Prostate gland (tissue), 2 donors: Measurements from ENCODE around the gene ELMO1. TPM values are rescaled to one million over a fixed set of nuclear protein-coding genes. Genes with fewer than 3 reads are reported as not detected.

Experiments
- DNase-seq: peaks from one replicate; pipeline ENCODE4 v3.0.0-alpha.2; 2019; ENCODE audit warnings: low spot score
- H3K27ac ChIP-seq, 2 donors: fragments of 200-600 bp; sonication (generic); 2 replicates each; pipeline ENCODE4 v1.5.1; 2017 to 2019
- H3K27me3 ChIP-seq: fragments of 200-600 bp; sonication (generic); replicated peaks from 2 replicates; pipeline ENCODE4 v1.5.1; 2019; ENCODE audit not compliant: insufficient read depth
- H3K36me3 ChIP-seq, 2 donors: fragments of 200-600 bp; sonication (generic); 1 replicate in 1 of 2; 2 replicates in 1 of 2; pipeline versions ENCODE4 v1.5.1 to v1.8.1; 2017 to 2019
- H3K4me1 ChIP-seq: fragments of 200-600 bp; sonication (generic); replicated peaks from 2 replicates; pipeline ENCODE4 v1.5.1; 2019
- H3K4me3 ChIP-seq, 2 donors: fragments of 200-600 bp; sonication (generic); 2 replicates each; pipeline ENCODE4 v1.5.1; 2017 to 2019
- H3K9me3 ChIP-seq: fragments of 200-600 bp; sonication (generic); 2 replicates; pipeline ENCODE4 v1.5.1; 2017
- POLR2A ChIP-seq: fragments of 450-650 bp; IDR thresholded peaks from one replicate; pipeline ENCODE4 v1.6.1; 2016; ENCODE audit warnings: antibody characterized with exemption, mild to moderate bottlenecking
- POLR2AphosphoS5 ChIP-seq: sonication (generic); formaldehyde crosslinking; IDR thresholded peaks from one replicate; pipeline ENCODE4 v1.6.1; 2017; ENCODE audit warnings: antibody characterized with exemption
- WGBS: methylation state at CpG from one replicate; pipeline ENCODE4 v1.1.5; 2018; 5-methylcytosine and 5-hydroxymethylcytosine counted together
- intact Hi-C: fragments of 100-400 bp; cut with DNase I; formaldehyde crosslinking; loops from one replicate; pipeline ENCODE4 v1.14.2; 2022
- total RNA-seq, 2 donors: library from RNA; depleted of rRNA; stranded (reverse); fragments of >200 nt; gene quantifications; one replicate each; pipeline ENCODE4 v1.1.0, GENCODE V29; 2016
- TF ChIP-seq, protein P1 (sequence below), 4 experiments: fragments of 200-600 bp in 2 of 4; fragments of 450-650 bp in 2 of 4; sonication (generic) in 2 of 4; IDR thresholded peaks; 1 replicate in 3 of 4; 2 replicates in 1 of 4; pipeline ENCODE4 v1.5.1; 2016 to 2019; ENCODE audit warnings: antibody characterized with exemption in 4 of 4, mild to moderate bottlenecking in 2 of 4, moderate library complexity in 2 of 4

Gene ELMO1
- total RNA-seq, 2 donors from 2014 or later, result 6.7 to 19.3 TPM

DNA sequence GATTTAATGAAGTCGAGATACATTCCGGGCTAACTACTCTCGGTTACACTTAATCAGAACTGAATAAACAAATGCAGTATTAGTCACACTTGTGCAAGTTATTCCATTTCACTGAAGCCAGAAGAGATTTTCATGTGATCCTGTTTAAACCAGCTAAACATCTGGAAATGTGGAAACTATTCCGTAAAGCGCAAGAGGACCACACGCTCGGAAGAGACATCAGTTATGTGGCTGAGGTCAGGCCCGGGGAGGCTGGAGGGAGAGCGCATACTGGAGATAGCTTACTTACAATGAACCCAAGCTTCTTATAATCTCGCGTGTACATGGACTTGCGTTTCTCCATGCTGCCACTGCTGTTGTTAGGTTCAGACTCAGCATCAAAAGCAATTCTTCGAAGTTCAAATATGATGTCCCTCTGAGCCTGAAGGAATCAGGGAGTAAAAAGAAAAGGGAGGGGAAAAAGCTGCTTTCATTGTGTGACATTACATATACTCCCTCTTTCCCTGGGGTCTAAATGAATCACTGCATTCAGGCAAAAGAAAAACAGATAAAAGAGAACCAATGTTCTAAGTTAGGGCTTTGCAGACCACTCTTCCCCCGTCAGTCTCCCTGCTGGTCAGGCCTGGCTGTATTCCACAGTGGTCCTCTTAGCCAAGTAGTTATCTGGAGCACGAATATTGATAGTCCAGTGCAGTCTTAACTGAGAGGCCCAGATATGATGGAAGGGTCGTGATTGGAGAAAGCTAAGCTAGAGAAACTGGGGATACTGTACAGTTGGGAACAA is 237.4 kb downstream of the ELMO1 start:
- WGBS, result 72% methylated on average over 16 of the region's 16 CpGs
- Histone ChIP-seq H3K4me1 (no peaks in the 10 kb centered on the region), H3K27ac (no peak overlapping the region), H3K36me3 (no peaks in the 10 kb centered on the region), H3K27me3 (no peaks in the 10 kb centered on the region), H3K4me3 (no peak overlapping the region), H3K9me3 (no peaks in the 10 kb centered on the region)
- no peak for DNase-seq
- intact Hi-C loops, result no loop called here
- TF ChIP-seq POLR2A (no peak), POLR2AphosphoS5 (no peak)
- TF ChIP-seq, protein P1, sequence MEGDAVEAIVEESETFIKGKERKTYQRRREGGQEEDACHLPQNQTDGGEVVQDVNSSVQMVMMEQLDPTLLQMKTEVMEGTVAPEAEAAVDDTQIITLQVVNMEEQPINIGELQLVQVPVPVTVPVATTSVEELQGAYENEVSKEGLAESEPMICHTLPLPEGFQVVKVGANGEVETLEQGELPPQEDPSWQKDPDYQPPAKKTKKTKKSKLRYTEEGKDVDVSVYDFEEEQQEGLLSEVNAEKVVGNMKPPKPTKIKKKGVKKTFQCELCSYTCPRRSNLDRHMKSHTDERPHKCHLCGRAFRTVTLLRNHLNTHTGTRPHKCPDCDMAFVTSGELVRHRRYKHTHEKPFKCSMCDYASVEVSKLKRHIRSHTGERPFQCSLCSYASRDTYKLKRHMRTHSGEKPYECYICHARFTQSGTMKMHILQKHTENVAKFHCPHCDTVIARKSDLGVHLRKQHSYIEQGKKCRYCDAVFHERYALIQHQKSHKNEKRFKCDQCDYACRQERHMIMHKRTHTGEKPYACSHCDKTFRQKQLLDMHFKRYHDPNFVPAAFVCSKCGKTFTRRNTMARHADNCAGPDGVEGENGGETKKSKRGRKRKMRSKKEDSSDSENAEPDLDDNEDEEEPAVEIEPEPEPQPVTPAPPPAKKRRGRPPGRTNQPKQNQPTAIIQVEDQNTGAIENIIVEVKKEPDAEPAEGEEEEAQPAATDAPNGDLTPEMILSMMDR (IDR thresholded peaks at IDR 0.05), result no peak

DNA sequence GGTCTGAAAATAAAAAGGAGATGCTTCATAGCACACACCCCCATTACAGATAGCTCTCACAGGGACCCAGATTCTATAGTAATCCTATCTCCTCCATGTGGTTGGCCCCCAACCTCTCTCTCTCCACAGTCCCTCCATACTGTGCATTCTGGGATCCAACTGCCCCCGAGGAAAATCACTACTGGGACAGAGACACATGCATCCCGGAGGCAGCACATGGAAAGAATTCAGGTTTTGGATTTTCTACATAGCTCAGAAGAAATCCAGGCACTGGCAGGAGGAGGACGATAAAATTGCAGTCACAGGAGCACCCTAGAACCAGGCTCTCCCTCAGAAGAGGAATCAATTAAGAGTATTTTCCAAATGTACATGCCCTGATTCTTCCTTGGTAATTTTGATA is 239.5 kb downstream of the ELMO1 start:
- Histone ChIP-seq H3K9me3 (no peaks in the 10 kb centered on the region), H3K4me1 (no peaks in the 10 kb centered on the region), H3K27ac (peak overlapping the region in 1 of 2 donors; percentile 16), H3K27me3 (no peaks in the 10 kb centered on the region), H3K4me3 (no peak overlapping the region), H3K36me3 (no peaks in the 10 kb centered on the region)
- DNase-seq, result no peak
- 85% methylated on average over 3 of the region's 3 CpGs for WGBS
- intact Hi-C loops, result loop anchor here (2.0 kb wide), 1 partner anchor 624 kb away; no protein-coding TSS in a partner anchor
- TF ChIP-seq, protein P1 (IDR thresholded peaks at IDR 0.05), result no peak
- no peak for TF ChIP-seq POLR2AphosphoS5
- no peak for TF ChIP-seq POLR2A

DNA sequence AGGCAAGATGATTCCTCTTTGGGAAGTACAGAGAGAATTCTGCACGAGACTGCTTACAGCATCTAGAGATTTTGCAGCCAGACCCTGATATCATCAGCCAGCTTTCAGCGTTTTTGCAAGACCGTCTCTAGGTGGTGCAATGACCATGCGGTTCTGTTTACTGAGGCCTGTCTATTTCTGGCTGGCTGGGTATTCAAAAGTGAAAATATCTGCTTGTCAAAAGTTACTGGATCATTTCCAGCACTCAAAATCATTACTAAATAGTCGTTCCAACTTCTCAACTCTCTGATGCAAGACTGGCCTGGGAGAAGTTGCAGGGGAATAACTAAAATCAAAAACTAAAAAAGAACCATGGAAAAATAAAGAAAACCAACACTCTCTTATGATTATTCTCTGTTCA is 240.1 kb downstream of the ELMO1 start:
- TF ChIP-seq, protein P1 (IDR thresholded peaks at IDR 0.05), result peak in 3 of 4 experiments; percentile 33 to 59 (median 40)
- peak; percentile 52 for TF ChIP-seq POLR2AphosphoS5
- no peak for TF ChIP-seq POLR2A
- Histone ChIP-seq H3K9me3 (no peaks in the 10 kb centered on the region), H3K27ac (peak overlapping the region in 1 of 2 donors; percentile 16), H3K4me1 (no peaks in the 10 kb centered on the region), H3K27me3 (no peaks in the 10 kb centered on the region), H3K4me3 (no peak overlapping the region), H3K36me3 (no peaks in the 10 kb centered on the region)
- intact Hi-C loops, result loop anchor here (2.0 kb wide), 1 partner anchor 624 kb away; no protein-coding TSS in a partner anchor
- WGBS, result 3% methylated on average over 5 of the region's 5 CpGs
- DNase-seq, result peak; percentile 30

DNA sequence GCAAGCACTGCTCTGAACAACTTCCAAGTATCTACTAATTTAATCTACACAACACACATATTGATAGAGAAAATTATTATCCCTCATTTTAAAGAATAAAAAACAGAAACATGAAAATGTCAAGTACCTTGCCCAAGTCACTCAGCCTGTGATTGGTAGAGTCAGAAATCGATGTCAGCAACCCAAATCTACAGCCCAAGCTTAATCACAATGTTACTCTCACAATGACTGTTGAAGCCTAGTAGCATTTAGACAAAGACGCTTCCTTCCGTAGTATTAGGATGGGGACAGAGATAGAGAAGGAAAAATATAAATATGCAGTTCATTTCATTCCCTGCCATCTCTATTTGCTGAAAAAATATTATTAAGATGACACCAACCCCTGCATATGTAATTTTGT is 242.5 kb downstream of the ELMO1 start:
- 94% methylated on average over 3 of the region's 3 CpGs for WGBS
- H3K9me3 ChIP-seq, result no peaks in the 10 kb centered on the region
- H3K27ac ChIP-seq, result no peak overlapping the region
- TF ChIP-seq POLR2AphosphoS5, result no peak
- no peak for TF ChIP-seq POLR2A
- H3K4me1 ChIP-seq, result no peaks in the 10 kb centered on the region
- H3K36me3 ChIP-seq, result no peaks in the 10 kb centered on the region
- no peaks in the 10 kb centered on the region for H3K27me3 ChIP-seq
- intact Hi-C loops, result no loop called here
- no peak overlapping the region for H3K4me3 ChIP-seq
- no peak for DNase-seq

DNA sequence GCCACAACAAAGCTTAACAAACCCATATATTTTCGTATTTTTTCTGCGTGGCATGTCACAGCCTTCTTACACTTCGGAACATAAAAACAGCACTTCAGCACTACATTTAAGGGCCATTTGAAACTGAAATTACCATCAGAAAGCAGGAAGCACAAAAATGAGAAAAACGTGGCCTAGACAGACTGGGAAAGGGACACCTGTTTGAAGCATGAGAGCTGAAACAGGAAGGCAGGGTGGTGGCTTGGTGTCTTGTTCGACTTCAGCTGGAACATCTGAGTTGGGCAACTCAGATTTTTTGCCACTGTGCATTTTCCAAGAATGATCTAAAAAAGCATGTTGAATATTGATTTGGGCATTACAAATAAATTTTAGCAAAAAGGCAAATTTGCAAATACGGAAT is 243.2 kb downstream of the ELMO1 start:
- DNase-seq, result no peak
- Histone ChIP-seq H3K4me1 (no peaks in the 10 kb centered on the region), H3K4me3 (no peak overlapping the region), H3K27ac (no peak overlapping the region), H3K27me3 (no peaks in the 10 kb centered on the region), H3K9me3 (no peaks in the 10 kb centered on the region), H3K36me3 (no peaks in the 10 kb centered on the region)
- TF ChIP-seq POLR2A (no peak), POLR2AphosphoS5 (no peak)
- TF ChIP-seq, protein P1 (IDR thresholded peaks at IDR 0.05), result no peak
- intact Hi-C loops, result no loop called here
- WGBS, result 85% methylated on average over 6 of the region's 6 CpGs
